Kidney (tissue), 14 donors: Measurements from ENCODE around the gene COL8A2. TPM values are rescaled to one million over a fixed set of nuclear protein-coding genes. Genes with fewer than 3 reads are reported as not detected.
A peak's percentile ranks its signal among the peaks of the same experiment; 100 is the strongest.

Source experiments
- DNase-seq, 5 donors: peaks; one replicate each; pipeline ENCODE4 v3.0.0-alpha.2; 2013 to 2020
- FAIRE-seq: peaks from 2 replicates; lab custom pipeline; 2012; peaks lifted over from hg19 to GRCh38; lab: Jason Lieb, UNC
- H3K27ac ChIP-seq, 2 donors: one replicate each; pipeline ENCODE4 v1.7.0; 2013; ENCODE audit warnings: low read depth in 2 of 2, low read length in 2 of 2, inconsistent platforms in 1 of 2
- H3K27me3 ChIP-seq: one replicate; pipeline ENCODE4 v1.7.1; 2013; ENCODE audit warnings: low read length, inconsistent platforms; ENCODE audit not compliant: control insufficient read depth, insufficient read depth
- H3K36me3 ChIP-seq, 3 donors: one replicate each; pipeline versions ENCODE4 v1.7.0 to v1.7.1; 2013; ENCODE audit warnings: low read length in 3 of 3, control low read depth in 1 of 3, inconsistent platforms in 1 of 3; ENCODE audit not compliant: insufficient read depth in 3 of 3, control insufficient read depth in 2 of 3
- H3K4me1 ChIP-seq, 3 donors: one replicate each; pipeline versions ENCODE4 v1.7.0 to v1.7.1; 2013; ENCODE audit warnings: low read length in 3 of 3, inconsistent platforms in 1 of 3, low read depth in 1 of 3; ENCODE audit not compliant: control insufficient read depth in 2 of 3, insufficient read depth in 2 of 3
- H3K4me3 ChIP-seq, 3 donors: one replicate each; pipeline versions ENCODE4 v1.7.0 to v1.8.1; 2013; ENCODE audit warnings: low read length in 3 of 3, control low read depth in 1 of 3, inconsistent platforms in 1 of 3
- H3K9ac ChIP-seq, 3 donors: one replicate each; pipeline versions ENCODE4 v1.7.0 to v1.7.1; 2013; ENCODE audit warnings: low read length in 3 of 3, control low read depth in 1 of 3, inconsistent platforms in 1 of 3
- H3K9me3 ChIP-seq, 3 donors: one replicate each; pipeline versions ENCODE4 v1.7.0 to v1.7.1; 2013; ENCODE audit warnings: low read length in 3 of 3, control low read depth in 1 of 3, inconsistent platforms in 1 of 3; ENCODE audit not compliant: control insufficient read depth in 2 of 3, insufficient read depth in 1 of 3
- intact Hi-C: fragments of 100-400 bp; cut with DNase I; formaldehyde crosslinking; loops from one replicate; pipeline ENCODE4 v1.11.1; 2022
- polyA plus RNA-seq: library from polyadenylated mRNA; stranded (reverse); fragments of 350-450 nt; fragmentation: Illumina TruSeq; extraction: RNeasy Lipid Tissue Mini Kit (QIAGEN cat#74804); gene quantifications from one replicate; pipeline ENCODE4 v1.2.3, GENCODE V29; 2014; ENCODE audit warnings: low read depth, low replicate concordance; ENCODE audit not compliant: insufficient read depth
- total RNA-seq: library from RNA; stranded (reverse); fragmentation: NEBNext Ultra II Directional; extraction: Animal tissue kit (Norgen Biotek cat#: 25700); gene quantifications from one replicate; pipeline ENCODE4 v1.2.1, GENCODE V29; 2021
- TF ChIP-seq, protein P1 (sequence below): IDR thresholded peaks from 3 replicates; pipeline ENCODE4 v1.5.1; 2012; ENCODE audit warnings: mild to moderate bottlenecking, moderate library complexity, borderline replicate concordance; ENCODE audit not compliant: insufficient read depth; ENCODE audit errors: extremely low read depth
- donor health status: control.
- donor health status: control.
- donor health status: control.
- donor health status: control.
- donor health status: control.
- donor health status: DM: yes; HTN: yes; CAD: no.
- donor health status: Normal renal cell carcinoma (clear cell type).

COL8A2 gene
- total and polyA plus RNA-seq, 2 donors from 2014 or later, result 0.90 to 6.4 TPM

DNA sequence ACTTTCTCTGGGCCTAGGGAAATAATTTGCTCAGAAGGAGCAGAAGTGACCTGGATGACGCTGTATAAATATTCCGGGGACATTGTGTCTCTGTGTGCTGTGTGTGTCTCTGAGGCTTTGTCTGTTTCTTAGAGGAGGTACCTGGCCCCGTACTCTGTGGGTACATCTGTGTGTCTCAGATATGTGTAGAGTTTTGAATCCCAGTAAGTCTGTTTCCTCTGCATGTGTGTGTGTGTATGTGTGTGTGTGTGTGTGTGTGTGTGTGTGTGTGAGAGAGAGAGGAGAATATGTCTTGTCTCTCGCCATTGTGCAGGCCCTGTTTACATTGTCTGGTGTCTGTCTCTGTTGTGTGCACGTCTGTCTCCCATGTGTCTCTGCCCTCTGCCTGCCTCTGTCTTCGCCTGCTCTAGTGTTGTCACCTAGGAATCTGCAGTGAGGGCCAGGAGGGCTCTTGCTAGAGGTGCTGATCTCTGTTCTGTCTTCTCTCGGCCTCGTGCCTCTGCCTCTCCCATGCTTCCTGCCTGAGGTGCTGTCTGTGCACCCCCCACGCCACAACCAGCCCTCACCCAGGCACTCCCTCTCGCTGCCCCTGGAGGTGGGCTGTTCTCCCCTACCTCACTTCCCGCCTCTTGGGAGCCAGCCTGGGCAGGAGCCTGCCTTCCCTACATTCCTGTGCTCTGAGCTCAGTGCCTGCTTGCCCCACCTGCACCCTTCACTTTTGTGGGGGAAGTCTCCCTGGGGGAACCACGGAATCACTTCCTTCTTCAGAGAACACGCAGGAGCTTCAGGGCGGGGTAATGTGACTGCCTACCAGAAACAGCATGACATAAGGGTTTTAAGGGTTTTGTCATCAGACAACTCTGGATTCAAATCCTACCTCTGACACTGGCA, 36.9 kb upstream of the COL8A2 start:
- no peaks in the 10 kb centered on the region for H3K27me3 ChIP-seq
- peak overlapping the region in 1 of 3 donors; percentile 8 for H3K9ac ChIP-seq
- peak overlapping the region in 2 of 3 donors; percentile 21 to 30 for H3K4me3 ChIP-seq
- intact Hi-C loops, result no loop called here
- H3K4me1 ChIP-seq, result peaks cover 0 to 33% (median 21%) of the 10 kb centered on the region in 3 donors
- FAIRE-seq (no peak), DNase-seq (peak in 1 of 5 donors; percentile 86)
- no peaks in the 10 kb centered on the region for H3K9me3 ChIP-seq
- peak overlapping the region; percentile 72 to 88 for H3K27ac ChIP-seq
- TF ChIP-seq, protein P1, sequence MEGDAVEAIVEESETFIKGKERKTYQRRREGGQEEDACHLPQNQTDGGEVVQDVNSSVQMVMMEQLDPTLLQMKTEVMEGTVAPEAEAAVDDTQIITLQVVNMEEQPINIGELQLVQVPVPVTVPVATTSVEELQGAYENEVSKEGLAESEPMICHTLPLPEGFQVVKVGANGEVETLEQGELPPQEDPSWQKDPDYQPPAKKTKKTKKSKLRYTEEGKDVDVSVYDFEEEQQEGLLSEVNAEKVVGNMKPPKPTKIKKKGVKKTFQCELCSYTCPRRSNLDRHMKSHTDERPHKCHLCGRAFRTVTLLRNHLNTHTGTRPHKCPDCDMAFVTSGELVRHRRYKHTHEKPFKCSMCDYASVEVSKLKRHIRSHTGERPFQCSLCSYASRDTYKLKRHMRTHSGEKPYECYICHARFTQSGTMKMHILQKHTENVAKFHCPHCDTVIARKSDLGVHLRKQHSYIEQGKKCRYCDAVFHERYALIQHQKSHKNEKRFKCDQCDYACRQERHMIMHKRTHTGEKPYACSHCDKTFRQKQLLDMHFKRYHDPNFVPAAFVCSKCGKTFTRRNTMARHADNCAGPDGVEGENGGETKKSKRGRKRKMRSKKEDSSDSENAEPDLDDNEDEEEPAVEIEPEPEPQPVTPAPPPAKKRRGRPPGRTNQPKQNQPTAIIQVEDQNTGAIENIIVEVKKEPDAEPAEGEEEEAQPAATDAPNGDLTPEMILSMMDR, result no peak
- peaks cover 0 to 5% (median 2%) of the 10 kb centered on the region in 3 donors for H3K36me3 ChIP-seq

DNA sequence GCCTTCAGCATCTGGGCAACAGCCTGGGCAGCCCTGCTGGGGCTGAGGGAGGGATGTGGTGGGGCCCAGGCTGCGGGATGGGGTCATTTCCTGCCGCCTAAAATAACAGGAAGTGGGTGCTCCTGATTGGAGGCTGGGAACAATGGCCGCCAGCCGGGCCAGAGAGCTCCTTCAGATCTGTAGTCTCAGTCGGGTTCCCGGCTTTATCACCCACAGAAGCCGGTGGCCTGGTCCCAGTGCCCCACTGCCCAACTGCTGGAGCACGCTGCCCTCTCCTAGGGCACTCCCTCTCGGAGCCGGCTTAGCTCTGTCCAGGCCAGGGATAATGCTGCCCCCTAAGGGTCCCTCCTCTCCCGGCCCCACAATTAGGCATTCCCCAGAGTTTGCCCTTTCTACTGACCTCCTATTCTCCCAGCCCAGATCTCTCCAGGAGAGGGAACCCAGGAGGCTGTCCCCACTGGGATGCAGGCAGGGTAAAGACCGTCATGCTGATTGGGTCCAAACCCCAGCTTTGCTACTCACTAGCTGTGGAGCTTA, 36.0 kb upstream of the COL8A2 start:
- TF ChIP-seq, protein P1, result no peak
- Histone ChIP-seq H3K9me3 (no peaks in the 10 kb centered on the region), H3K4me1 (peaks cover 0 to 33% (median 21%) of the 10 kb centered on the region in 3 donors), H3K36me3 (peaks cover 0 to 5% (median 0%) of the 10 kb centered on the region in 3 donors), H3K4me3 (peak overlapping the region; percentile 21 to 44 (median 41)), H3K9ac (peak overlapping the region in 2 of 3 donors; percentile 5 to 63), H3K27ac (peak overlapping the region; percentile 61 to 88), H3K27me3 (no peaks in the 10 kb centered on the region)
- DNase-seq (peak; percentile 68 to 88 (median 74)), FAIRE-seq (no peak)
- intact Hi-C loops, result no loop called here

DNA sequence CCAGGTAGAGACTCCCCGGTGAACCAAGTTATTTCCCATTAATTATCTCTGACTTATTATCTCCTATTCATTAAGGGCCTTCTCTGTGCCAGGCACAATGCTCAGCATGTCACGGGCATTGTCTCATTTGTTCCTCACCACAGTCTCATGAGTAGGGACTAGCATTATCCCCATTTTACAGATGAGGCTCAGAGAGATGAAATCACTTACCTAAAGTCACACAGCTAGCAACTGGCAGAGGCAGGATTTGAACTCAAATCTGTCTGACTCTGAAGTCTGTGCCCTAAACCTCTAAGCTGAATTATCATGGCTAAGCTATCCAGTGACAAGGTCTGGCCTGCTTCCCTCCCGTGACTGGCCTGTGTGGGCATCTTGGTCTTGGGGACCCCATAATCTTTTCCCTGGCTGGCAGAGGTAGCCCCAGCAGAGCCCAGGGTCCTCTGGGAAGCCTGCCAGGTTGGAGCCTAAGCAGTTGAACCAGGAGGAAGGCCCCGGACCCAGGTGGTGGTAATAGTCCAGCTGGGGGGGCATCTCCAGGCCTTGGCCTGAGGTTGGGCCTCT, 35.4 kb upstream of the COL8A2 start:
- H3K4me3 ChIP-seq, result peak overlapping the region in 1 of 3 donors; percentile 21
- TF ChIP-seq, protein P1, result no peak
- H3K27me3 ChIP-seq, result no peaks in the 10 kb centered on the region
- no peaks in the 10 kb centered on the region for H3K9me3 ChIP-seq
- peaks cover 0 to 5% (median 0%) of the 10 kb centered on the region in 3 donors for H3K36me3 ChIP-seq
- peak overlapping the region; percentile 61 to 88 for H3K27ac ChIP-seq
- FAIRE-seq (no peak), DNase-seq (no peak)
- intact Hi-C loops, result no loop called here
- peaks cover 0 to 33% (median 21%) of the 10 kb centered on the region in 3 donors for H3K4me1 ChIP-seq
- peak overlapping the region in 2 of 3 donors; percentile 5 to 63 for H3K9ac ChIP-seq
